Testis (tissue), 3 donors: Measurements from ENCODE around the gene RNF39. TPM values are rescaled to one million over a fixed set of nuclear protein-coding genes. Genes with fewer than 3 reads are reported as not detected.

ENCODE experiments used
- DNase-seq: peaks from one replicate; pipeline ENCODE4 v3.0.0-alpha.2; 2019
- H3K27ac ChIP-seq, 2 donors: fragments of 200-600 bp; sonication (generic); one replicate each; pipeline ENCODE4 v1.5.1; 2019
- H3K27me3 ChIP-seq: fragments of 200-600 bp; sonication (generic); one replicate; pipeline ENCODE4 v1.5.1; 2019
- H3K36me3 ChIP-seq: fragments of 200-600 bp; sonication (generic); one replicate; pipeline ENCODE4 v1.5.1; 2017; ENCODE audit warnings: low read depth; ENCODE audit errors: missing control alignments
- H3K4me1 ChIP-seq: fragments of 200-600 bp; sonication (generic); one replicate; pipeline ENCODE4 v1.5.1; 2019
- H3K4me3 ChIP-seq, 2 donors: fragments of 200-600 bp; sonication (generic); one replicate each; pipeline ENCODE4 v1.5.1; 2017 to 2019
- H3K9me3 ChIP-seq: fragments of 200-600 bp; sonication (generic); one replicate; pipeline ENCODE4 v1.5.1; 2017
- CTCF ChIP-seq, 3 experiments: fragments of 450-650 bp in 2 of 3; fragments of 200-600 bp in 1 of 3; sonication (generic) in 1 of 3; IDR thresholded peaks; one replicate each; pipeline ENCODE4 v1.5.1; 2016 to 2019; ENCODE audit warnings: antibody characterized with exemption in 3 of 3, mild to moderate bottlenecking in 2 of 3, moderate library complexity in 1 of 3
- POLR2A ChIP-seq: fragments of 450-650 bp; IDR thresholded peaks from one replicate; pipeline ENCODE4 v1.6.1; 2017; ENCODE audit warnings: antibody characterized with exemption, mild to moderate bottlenecking, moderate library complexity
- WGBS, 2 donors: methylation state at CpG; one replicate each; pipeline ENCODE4 v1.1.5; 2018; 5-methylcytosine and 5-hydroxymethylcytosine counted together
- intact Hi-C: fragments of 100-400 bp; cut with DNase I; formaldehyde crosslinking; loops from one replicate; pipeline ENCODE4 v1.15.1; 2023; ENCODE audit warnings: low total_unique reads
- polyA plus RNA-seq: library from polyadenylated mRNA; stranded (reverse); fragments of 350-450 nt; fragmentation: Illumina TruSeq; extraction: RNeasy Lipid Tissue Mini Kit (QIAGEN cat#74804); gene quantifications from one replicate; pipeline ENCODE4 v1.2.3, GENCODE V29; 2014; ENCODE audit warnings: low read depth, low replicate concordance; ENCODE audit not compliant: insufficient read depth
- total RNA-seq, 2 donors: library from RNA; depleted of rRNA; stranded (reverse); fragments of >200 nt; gene quantifications; one replicate each; pipeline ENCODE4 v1.2.3, GENCODE V29; 2016

The RNF39 gene
- total and polyA plus RNA-seq, 3 donors from 2014 or later, result 2.7 to 4.3 (median 3.5) TPM

- peak; percentile 74 for DNase-seq
- H3K27me3 ChIP-seq, result no peaks in the 10 kb centered on the region
These were observed 16.2 kb upstream of the RNF39 start for GRCh38 chr6:30091577-30092381.

GRCh38 chr6:30087876-30088275 is 12.3 kb upstream of the RNF39 start:
- no peak overlapping the region for H3K27ac ChIP-seq
- TF ChIP-seq POLR2A (no peak), CTCF (IDR thresholded peaks at IDR 0.05) (no peak)
- no peaks in the 10 kb centered on the region for H3K27me3 ChIP-seq
- H3K4me3 ChIP-seq, result no peak overlapping the region
- H3K4me1 ChIP-seq, result peaks cover 8% of the 10 kb centered on the region
- H3K9me3 ChIP-seq, result no peaks in the 10 kb centered on the region
- intact Hi-C loops, result no loop called here
- 85 to 89% methylated on average over 5 of the region's 5 CpGs for WGBS, 2 donors
- H3K36me3 ChIP-seq, result no peaks in the 10 kb centered on the region
- DNase-seq, result no peak

More at GRCh38 chr6:30091577-30092381, 16.2 kb upstream of the RNF39 start:
- 57 to 62% methylated on average over 11 of the region's 11 CpGs for WGBS, 2 donors
- TF ChIP-seq CTCF (IDR thresholded peaks at IDR 0.05) (no peak), POLR2A (no peak)
- intact Hi-C loops, result no loop called here
- Histone ChIP-seq H3K9me3 (no peaks in the 10 kb centered on the region), H3K4me1 (peaks cover 8% of the 10 kb centered on the region), H3K36me3 (no peaks in the 10 kb centered on the region), H3K27ac (no peak overlapping the region), H3K4me3 (no peak overlapping the region)

GRCh38 chr6:30077218-30077617 is 1.6 kb upstream of the RNF39 start:
- no peak overlapping the region for H3K27ac ChIP-seq
- DNase-seq, result no peak
- intact Hi-C loops, result no loop called here
- H3K27me3 ChIP-seq, result no peaks in the 10 kb centered on the region
- H3K36me3 ChIP-seq, result no peaks in the 10 kb centered on the region
- no peak overlapping the region for H3K4me3 ChIP-seq
- H3K4me1 ChIP-seq, result peaks cover 40% of the 10 kb centered on the region
- no peak for TF ChIP-seq CTCF (IDR thresholded peaks at IDR 0.05)
- TF ChIP-seq POLR2A, result no peak
- WGBS, 2 donors, result 36 to 55% methylated on average over 4 of the region's 4 CpGs
- no peaks in the 10 kb centered on the region for H3K9me3 ChIP-seq

GRCh38 chr6:30075790-30076732 is 492 bp upstream of the RNF39 start:
- no peaks in the 10 kb centered on the region for H3K9me3 ChIP-seq
- intact Hi-C loops, result no loop called here
- peak; percentile 67 for DNase-seq
- peaks cover 46% of the 10 kb centered on the region for H3K4me1 ChIP-seq
- TF ChIP-seq CTCF (IDR thresholded peaks at IDR 0.05) (peak in 2 of 3 experiments; percentile 9 to 50), POLR2A (no peak)
- no peaks in the 10 kb centered on the region for H3K36me3 ChIP-seq
- H3K4me3 ChIP-seq, result peak overlapping the region; percentile 45 to 71
- WGBS, 2 donors, result 19 to 24% methylated on average over 14 to 22 of the region's 22 CpGs
- H3K27ac ChIP-seq, result peak overlapping the region; percentile 76 to 84
- no peaks in the 10 kb centered on the region for H3K27me3 ChIP-seq
